NCI-H2227 (cell line): ENCODE results near the gene ONECUT2.

Experiments used
- DNase-seq: peaks from one replicate; lab custom pipeline; 2025; ENCODE audit not compliant: unreplicated experiment; lab: John Stamatoyannopoulos, UW

Gene ONECUT2

DNA sequence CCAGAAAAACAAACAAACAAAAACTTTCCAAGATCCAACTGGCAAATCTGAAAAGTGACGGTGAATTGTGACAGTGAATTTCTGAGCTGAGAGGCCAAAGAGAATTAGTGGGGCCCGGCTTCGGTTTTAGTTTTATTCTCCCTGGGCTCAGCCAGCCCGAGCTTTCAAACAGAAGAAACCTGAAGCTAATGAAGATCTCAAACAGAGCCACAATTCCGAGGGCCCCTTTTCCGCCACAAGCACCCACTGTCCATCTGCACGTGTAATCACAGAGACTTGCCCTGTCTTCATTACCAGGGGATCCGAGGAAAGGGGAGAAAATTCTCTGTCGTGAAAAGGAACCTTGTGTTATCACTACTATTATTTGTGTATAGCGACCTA is 4.2 kb upstream of the ONECUT2 start:
- no peak for DNase-seq

DNA sequence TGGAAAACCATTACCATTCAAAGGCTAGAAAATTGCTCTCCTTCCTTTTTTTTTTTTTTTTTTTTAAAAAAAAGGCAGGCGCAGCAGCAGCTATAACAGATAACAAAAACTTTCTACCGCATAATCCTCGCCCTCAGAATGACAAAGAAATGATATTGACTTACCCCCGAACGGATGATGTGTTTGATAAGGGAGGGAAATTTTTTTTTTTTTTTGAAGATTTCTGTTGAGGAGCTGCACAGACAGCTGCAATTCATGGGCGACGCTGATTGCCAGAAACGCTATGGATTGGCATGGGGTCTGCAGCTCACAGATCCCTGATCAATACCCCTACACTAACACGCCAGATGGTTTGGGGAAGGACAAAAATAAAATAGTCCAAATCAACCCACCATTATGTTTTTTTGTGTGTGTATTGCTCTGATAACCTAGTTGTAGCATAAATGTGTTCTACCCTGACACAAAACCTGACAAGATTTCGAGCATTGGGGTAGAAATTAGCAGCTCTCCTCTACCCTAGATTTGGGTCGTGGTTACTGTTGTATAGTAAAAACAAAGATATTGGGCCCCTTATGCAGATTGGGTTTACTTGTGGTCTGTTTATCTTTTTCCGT is 3.6 kb upstream of the ONECUT2 start:
- no peak for DNase-seq

DNA sequence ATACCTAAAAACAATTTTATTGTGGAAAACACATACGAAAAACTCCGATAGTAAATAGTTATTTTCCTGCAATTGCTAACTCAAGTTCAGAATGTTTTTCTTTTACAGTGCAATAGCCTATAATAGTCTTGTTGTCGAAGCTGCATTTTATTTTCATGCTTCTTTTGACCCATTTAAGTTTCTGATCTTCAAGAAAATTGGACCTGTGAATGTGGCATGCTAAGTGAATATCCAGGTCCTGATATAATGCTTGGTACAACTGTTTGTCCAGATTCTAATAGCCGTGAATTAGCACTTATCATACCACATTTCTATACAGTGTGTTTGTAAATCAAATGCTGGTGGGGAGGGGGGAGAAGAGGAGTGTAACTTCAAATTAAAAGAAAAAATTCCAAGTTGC is 3.0 kb upstream of the ONECUT2 start:
- no peak for DNase-seq

DNA sequence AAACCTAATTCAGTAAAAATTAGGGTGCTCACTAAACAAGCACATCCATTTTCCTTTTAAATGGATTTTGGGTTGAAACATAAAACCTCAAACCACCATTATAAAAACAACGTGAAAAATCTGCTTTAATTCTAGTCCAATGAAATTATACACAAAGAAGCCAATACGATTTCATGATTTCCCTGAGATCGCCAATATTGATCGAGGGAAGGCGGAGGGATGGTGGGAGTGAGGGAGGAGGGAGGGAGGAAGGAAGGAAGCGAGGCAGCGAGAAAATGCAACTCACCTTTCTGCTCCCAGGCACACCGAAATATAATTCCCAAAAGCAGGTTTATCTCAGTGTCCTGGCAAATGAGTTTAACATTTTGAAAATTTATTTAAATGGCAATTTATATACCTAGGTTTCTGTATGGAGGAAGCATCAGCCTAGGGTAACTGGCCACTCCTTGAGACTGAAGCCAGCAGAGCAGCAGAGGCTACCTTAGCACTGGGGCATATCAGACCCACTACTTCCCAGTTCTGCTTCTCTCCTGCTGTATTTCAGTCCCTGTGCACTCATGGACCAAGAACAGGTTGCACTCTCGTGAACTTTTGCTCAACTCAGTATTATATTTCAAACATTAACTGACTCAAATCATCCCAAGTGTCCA is 2.3 kb upstream of the ONECUT2 start:
- no peak for DNase-seq

DNA sequence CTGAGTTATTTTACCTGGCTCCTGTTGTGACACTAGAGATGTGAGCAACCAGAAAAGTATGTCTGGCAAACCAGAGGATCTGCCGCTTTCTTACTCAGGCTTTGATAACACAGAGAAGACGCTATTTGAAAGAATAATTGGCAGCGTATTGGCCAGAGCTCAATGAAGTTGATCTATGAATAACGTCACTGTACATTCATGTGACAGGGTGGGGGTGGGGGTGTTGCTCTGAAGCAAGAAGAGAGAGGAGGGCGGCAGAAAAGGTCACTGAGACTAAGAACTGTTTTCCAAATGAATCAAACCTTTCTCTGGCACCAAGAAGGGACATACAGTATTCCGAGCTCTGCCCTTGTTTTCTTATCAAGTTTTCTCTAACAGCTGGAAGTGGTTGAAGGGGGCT is 1.7 kb upstream of the ONECUT2 start:
- DNase-seq: no peak

DNA sequence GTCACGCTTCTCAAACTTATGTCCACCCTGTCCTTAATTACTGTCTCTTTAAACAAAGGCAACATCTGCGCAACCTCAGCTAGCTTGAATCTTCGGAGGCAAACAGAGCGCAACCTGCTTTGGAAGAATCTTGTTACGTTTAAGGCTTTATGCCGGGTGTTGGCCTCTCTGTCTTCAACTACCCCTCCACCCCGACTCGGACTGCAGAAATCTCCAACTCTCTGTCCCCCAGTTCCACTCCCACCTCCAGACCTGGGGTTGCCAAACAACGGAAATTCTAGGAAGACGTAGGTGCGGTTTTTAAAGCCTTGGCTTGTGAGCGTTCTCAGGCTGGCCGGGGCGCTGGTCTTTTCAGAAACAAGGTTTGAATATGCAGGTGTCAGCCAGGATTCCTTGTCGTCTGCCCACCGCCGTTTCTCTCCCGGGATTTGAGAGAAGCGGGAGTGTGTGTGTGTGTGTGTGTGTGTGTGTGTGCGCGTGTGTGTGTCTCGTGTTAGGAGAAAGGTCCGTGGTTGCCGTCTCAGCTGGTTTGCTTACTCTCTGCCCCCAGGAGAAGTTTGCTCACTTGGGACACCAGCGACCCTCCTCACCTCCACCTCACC is 1.1 kb upstream of the ONECUT2 start:
- peak; percentile 57 for DNase-seq

DNA sequence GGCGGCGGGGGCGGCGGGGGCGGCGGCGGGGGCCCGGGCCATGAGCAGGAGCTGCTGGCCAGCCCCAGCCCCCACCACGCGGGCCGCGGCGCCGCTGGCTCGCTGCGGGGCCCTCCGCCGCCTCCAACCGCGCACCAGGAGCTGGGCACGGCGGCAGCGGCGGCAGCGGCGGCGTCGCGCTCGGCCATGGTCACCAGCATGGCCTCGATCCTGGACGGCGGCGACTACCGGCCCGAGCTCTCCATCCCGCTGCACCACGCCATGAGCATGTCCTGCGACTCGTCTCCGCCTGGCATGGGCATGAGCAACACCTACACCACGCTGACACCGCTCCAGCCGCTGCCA is 644 bp downstream of the ONECUT2 start:
- DNase-seq: peak; percentile 43

DNA sequence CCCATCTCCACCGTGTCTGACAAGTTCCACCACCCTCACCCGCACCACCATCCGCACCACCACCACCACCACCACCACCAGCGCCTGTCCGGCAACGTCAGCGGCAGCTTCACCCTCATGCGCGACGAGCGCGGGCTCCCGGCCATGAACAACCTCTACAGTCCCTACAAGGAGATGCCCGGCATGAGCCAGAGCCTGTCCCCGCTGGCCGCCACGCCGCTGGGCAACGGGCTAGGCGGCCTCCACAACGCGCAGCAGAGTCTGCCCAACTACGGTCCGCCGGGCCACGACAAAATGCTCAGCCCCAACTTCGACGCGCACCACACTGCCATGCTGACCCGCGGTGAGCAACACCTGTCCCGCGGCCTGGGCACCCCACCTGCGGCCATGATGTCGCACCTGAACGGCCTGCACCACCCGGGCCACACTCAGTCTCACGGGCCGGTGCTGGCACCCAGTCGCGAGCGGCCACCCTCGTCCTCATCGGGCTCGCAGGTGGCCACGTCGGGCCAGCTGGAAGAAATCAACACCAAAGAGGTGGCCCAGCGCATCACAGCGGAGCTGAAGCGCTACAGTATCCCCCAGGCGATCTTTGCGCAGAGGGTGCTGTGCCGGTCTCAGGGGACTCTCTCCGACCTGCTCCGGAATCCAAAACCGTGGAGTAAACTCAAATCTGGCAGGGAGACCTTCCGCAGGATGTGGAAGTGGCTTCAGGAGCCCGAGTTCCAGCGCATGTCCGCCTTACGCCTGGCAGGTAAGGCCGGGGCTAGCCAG is 1.2 kb downstream of the ONECUT2 start:
- DNase-seq: peak; percentile 32

DNA sequence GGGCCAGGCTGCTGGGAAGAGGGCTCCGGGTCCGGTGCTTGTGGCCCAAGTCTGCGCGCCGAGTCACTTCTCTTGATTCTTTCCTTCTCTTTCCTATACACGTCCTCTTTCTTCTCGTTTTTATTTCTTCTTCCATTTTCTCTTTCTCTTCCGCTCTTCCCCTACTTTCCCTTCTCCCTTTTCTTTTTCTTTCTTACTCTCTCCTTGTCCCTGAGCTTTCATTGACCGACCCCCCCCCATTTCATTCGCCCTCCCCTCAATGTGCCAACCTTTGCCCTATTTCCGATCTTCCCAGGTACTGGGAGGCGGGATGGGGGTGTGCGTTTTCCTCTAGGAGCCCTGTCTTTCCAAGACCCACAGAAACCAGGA is 1.8 kb downstream of the ONECUT2 start:
- no peak for DNase-seq

DNA sequence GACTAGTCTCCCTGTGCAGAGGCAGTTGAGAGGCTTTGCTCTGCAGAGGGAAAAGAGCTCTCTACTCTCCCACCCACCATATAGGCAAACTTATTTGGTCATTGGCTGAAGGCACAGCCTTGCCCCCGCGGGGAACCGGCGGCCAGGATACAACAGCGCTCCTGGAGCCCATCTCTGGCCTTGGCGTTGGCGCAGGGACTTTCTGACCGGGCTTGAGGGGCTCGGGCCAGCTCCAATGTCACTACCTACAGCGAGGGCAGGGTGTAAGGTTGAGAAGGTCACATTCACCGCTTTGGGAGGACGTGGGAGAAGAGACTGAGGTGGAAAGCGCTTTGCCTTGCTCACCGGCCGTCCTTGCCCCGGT is 2.2 kb downstream of the ONECUT2 start:
- peak; percentile 42 for DNase-seq

DNA sequence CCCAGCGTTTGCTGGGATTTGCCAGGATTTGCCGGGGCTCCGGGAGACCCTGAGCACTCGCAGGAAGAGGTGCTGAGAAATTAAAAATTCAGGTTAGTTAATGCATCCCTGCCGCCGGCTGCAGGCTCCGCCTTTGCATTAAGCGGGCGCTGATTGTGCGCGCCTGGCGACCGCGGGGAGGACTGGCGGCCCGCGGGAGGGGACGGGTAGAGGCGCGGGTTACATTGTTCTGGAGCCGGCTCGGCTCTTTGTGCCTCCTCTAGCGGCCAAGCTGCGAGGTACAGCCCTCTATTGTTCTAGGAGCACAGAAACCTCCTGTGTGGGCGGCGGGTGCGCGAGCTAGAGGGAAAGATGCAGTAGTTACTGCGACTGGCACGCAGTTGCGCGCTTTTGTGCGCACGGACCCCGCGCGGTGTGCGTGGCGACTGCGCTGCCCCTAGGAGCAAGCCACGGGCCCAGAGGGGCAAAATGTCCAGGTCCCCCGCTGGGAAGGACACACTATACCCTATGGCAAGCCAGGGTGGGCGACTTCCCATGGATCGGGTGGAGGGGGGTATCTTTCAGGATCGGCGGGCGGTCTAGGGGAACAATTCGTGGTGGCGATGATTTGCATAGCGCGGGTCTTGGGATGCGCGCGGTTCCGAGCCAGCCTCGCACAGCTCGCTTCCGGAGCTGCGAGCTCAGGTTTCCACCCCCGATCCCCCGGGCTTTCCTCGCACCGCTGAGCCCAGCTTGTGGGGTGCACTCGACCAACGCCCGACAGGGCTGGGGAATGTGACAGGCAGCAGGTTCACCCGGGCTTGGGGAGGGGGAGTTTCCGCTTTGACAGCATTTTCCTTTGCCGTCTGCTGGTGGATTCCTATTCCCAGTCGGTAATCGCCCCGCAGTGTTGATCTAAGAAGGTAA is 2.8 kb downstream of the ONECUT2 start:
- peak; percentile 92 for DNase-seq

DNA sequence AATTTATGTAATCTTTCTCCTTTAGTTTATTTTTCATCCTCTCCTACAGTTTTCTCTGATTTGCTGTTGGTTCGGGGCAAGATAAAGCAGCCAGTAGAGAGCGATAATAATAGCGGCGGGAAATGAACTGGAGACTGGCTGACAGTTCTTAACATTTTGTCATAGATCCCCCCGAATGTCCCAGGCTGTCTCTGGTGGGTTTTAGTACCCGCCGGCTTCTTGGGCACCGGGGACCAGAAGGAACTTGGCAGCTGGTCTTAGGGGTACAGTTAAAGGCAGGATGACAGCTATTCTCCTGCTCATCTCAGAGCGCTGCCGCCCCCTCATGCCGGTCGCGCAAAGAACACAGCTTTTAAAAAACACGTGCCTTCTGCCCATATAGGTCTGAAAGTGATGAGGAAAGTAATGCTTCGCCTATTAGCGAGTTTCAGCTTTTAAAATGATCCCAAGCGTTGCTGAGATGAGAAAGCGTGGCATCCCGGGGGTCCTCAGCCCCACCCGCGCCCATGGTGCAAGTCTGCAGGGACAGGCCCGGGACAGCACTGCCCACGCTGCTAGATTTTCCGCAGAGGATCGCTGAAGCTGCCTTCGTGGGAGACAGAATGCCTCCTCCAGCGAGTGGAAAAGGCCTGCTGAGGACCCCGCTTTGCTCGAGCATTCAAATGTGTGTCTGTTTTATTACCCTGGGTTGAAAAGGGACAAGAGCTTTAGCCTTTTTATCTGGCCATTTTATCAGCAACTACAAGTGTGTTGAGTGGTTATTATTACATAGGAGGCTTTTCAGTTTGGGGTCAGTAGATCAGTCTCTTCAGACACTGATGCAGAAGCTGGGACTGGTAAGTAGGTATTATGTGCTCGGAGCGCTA is 3.8 kb downstream of the ONECUT2 start:
- DNase-seq: peak; percentile 48

DNA sequence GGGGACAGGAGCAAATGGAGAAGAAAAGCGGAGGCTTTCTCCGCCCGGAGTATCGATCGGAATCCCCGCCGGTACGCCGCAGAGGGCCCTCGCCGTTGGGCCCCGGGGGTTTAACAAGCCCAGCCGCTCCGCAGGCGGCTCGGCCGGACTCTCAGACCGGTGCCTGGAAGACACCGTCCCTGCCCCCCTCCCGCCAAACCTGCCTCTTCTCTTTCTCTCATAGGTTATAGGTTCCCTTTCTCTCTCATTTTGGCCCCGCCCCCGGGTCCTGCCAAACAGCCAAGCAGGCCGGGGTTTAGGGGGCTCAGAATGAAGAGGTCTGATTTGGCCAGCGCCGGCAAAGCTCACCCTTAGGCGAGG is 4.4 kb downstream of the ONECUT2 start:
- DNase-seq: peak; percentile 89

DNA sequence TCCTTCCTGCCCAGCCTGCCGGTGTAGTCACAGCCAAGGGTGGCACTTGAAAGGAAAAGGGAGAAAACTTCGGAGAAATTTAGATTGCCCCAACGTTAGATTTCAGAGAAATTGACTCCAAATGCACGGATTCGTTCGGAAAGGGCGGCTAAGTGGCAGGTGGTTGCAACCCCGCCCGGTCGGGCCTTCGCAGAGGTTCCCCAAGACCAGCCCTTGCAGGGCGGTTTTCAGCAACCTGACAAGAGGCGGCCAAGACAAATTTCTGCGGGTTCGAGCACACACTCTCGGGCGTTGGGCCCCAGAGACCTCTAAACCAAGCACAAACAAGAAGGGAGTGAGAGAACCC is 4.8 kb downstream of the ONECUT2 start:
- DNase-seq: no peak

DNA sequence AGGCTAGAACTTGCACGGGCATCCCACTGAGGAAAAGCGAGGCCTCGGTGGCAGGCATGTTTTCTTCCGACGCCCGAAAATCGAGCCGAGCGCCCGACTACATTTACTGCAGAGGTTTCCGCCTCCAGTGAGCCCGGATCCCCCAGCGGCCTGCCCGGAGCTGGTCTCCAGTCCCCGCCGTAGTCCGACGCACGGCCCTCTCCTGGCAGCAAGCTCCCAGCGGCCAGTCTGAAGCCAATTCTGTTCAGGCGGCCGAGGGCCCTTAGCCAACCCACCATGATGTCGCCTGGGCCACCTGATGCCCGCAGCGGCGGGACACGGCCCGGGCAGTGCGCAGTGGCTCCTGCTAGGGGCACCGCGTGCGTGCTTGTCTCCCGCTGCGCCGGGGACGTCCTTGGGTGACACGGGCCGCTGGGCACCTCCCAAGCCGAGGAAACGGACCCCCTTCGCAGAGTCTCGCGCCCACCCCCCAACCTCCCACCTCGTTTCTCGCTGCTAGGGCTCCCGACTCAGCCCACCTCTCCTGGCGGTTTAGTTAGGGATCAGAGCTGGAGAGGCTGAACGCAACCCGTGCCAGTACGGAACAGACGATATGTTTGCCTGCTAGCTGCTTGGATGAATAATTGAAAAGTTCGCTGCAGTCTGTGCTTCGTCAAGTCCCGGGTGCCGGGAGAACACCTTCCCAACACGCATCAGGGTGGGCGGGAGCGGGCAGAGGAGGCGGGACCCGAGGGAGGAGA is 5.3 kb downstream of the ONECUT2 start:
- DNase-seq: no peak

DNA sequence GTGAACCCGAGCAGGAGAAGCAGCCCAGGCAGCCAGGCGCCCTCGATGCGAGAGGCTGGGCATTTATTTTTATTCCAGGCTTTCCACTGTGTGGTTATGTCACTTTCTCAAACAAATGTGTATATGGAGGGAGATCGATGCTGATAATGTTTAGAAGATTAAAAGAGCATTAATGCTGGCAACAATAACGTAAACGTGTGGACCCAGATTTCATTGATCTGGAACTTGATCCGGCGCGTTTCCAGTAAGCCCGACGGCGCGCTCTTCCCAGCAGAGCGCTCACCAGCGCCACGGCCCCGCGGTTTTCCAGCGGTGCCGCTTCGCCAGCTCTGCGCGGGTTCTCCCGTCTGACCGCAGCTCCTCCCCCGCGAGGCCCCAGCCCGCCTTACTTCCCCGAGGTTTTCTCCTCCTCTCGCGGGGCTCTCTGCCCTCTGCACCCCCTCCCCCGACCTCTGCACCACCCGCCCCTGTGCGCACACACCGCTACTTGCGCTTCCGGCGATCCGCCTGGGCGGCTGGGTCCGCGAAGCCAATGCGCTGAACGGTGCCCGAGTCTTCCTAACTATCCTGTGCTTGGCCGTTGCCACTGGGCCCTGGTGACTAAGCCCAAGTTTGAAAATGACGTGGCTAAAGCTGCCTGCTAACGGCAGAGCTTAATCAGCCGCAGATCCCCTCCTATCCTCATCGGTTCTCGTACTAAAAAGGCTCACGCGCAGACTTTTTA is 6.1 kb downstream of the ONECUT2 start:
- DNase-seq: no peak

DNA sequence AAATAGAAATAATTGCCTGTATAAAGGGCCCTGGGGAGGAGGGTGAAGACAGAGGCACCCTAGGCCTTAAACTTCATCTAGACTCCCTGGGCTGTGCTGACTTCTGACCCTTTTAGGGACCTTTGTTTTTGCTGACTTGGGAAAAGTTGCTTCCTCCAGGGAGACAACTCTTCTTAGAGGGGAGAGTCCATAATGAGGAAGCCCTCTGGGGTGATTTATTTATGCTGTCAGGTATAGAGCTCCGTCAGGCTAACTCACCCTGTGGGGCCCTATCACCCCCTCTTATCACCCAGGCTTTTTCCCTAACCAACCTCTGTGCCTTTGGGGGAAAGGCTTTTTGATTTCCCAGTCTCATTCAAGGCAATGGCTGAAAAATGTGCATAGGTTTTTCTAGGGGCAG is 8.1 kb downstream of the ONECUT2 start:
- DNase-seq: no peak

DNA sequence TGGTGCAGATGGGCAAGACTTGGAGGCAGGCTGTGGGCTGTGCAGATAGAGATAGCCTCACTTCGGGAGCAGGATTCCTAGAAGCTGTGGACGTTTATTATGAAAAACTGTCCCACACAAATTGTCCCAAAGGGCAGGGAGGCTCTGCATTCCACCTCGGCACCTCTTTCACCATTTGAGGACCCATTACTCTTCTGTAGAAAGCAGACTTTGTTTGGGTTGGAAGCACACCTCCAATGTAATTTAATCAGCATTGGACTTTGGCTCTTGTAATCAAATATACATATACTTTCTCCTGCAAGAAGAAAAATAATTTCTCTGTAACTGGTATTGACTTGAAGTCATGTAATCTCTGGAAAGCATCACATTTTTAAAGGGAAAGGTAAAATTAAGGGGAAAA is 8.5 kb downstream of the ONECUT2 start:
- DNase-seq: no peak

DNA sequence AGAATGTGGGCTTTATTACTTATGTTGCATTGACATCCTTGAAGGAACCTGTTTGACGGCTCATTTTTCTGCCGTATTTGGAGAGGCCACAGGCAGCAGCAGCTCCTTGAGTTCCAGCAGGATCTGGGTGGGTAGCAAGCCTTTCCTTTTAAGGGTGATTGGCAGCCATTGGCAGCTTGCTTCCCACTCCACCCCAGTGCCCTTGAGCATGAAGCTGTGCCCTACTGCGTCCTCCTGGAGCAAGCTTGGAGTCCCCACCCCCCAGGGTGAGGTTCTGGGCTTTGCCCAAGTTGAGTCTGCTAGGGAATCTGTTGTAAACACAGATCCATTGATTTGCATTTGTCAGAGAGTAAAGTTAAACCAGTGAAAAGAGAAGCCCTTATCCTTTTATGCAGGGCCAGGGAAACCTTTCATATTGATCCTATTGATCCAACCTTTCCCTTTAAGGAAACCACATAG is 9.2 kb downstream of the ONECUT2 start:
- DNase-seq: no peak
